ENCODE data around the gene BCOR. TPM values are rescaled to one million over a fixed set of nuclear protein-coding genes. Genes with fewer than 3 reads are reported as not detected.

The BCOR gene
- polyA plus RNA-seq, 1 of the 3 experiments (the other 2 are of a cell fraction), result 8.8 TPM

DNA sequence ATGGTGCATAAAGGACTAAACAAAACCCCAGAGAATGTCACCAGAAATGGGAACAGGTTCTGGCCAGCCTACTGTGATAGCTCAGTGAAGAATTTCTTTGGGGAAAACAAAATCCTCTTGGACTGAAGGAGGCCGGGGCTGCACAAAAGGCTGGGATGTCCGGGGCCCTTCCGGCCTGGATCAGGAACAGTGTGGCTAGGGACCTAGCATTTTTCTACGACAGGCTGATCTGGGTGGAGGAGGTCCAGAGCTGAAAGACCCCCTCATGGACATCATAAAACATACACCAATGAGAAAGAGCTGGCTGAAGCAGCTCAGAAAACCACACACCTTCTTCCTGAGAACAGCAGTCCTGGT lies 94.7 kb downstream of the BCOR start:
- H3K4me2 ChIP-seq, result no peak overlapping the region
- H3K9ac ChIP-seq, result no peak overlapping the region
- H3K4me3 ChIP-seq (ENCODE audit: low read depth in 2 of 2, low read length in 1 of 2), result no peak overlapping the region
- ChIA-PET CTCF (no interaction called here), POLR2A (no interaction called here)
- no peaks in the 10 kb centered on the region for H3K79me2 ChIP-seq (ENCODE audit: insufficient read depth)
- peaks cover 13% of the 10 kb centered on the region; the same call in 1 of the 2 replicates for H3K27me3 ChIP-seq (ENCODE audit: insufficient read depth)
- TF ChIP-seq GABPA (IDR thresholded peaks at IDR 0.05; ENCODE audit: low read depth) (no peak), FOXJ3 (CRISPR knock-in tag; IDR thresholded peaks at IDR 0.05) (no peak), POLR2AphosphoS5 (IDR thresholded peaks at IDR 0.05; ENCODE audit: low read depth, low read length) (no peak), EP300 (IDR thresholded peaks at IDR 0.05; ENCODE audit: borderline replicate concordance in 1 of 2, low read depth in 1 of 2, low read length in 1 of 2) (no peak), YY1 (IDR thresholded peaks at IDR 0.05; ENCODE audit: low read depth) (no peak), RXRA (IDR thresholded peaks at IDR 0.05; ENCODE audit: borderline replicate concordance, low read depth) (no peak), JUND (IDR thresholded peaks at IDR 0.05) (no peak), NFIC (IDR thresholded peaks at IDR 0.05; ENCODE audit: borderline replicate concordance) (no peak), EZH2phosphoT487 (IDR thresholded peaks at IDR 0.05; ENCODE audit: borderline replicate concordance, low read depth) (no peak), MEF2A (IDR thresholded peaks at IDR 0.05; ENCODE audit: borderline replicate concordance, low read depth) (no peak), RFX5 (IDR thresholded peaks at IDR 0.05; ENCODE audit: low read length) (no peak), FOXM1 (IDR thresholded peaks at IDR 0.05; ENCODE audit: low read depth) (no peak), SIN3A (IDR thresholded peaks at IDR 0.05; ENCODE audit: borderline replicate concordance, low read depth, low read length) (no peak), IRF3 (IDR thresholded peaks at IDR 0.05; ENCODE audit: low read depth, low read length) (no peak), MXI1 (IDR thresholded peaks at IDR 0.05; ENCODE audit: low read depth, low read length) (no peak), REST (IDR thresholded peaks at IDR 0.05; ENCODE audit: low read depth, low read length) (no peak), CHD2 (IDR thresholded peaks at IDR 0.05; ENCODE audit: low read length, partially characterized antibody) (no peak), TAF1 (IDR thresholded peaks at IDR 0.05; ENCODE audit: borderline replicate concordance, low read depth, low read length) (no peak)
- TF ChIP-seq, protein P1, sequence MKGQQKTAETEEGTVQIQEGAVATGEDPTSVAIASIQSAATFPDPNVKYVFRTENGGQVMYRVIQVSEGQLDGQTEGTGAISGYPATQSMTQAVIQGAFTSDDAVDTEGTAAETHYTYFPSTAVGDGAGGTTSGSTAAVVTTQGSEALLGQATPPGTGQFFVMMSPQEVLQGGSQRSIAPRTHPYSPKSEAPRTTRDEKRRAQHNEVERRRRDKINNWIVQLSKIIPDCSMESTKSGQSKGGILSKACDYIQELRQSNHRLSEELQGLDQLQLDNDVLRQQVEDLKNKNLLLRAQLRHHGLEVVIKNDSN (IDR thresholded peaks at IDR 0.05; ENCODE audit: borderline replicate concordance, low read depth), result no peak
- H3K9me2 ChIP-seq, result no peaks in the 10 kb centered on the region
- H2AFZ ChIP-seq (ENCODE audit: low read depth), result no peak overlapping the region
- H3F3A ChIP-seq (replicated peaks; ENCODE audit: insufficient read depth), result no peaks in the 10 kb centered on the region
- DNase-seq, result no peak
- H3K27ac ChIP-seq (ENCODE audit: low read depth in 2 of 2, low read length in 1 of 2), result no peak overlapping the region; a peak in 1 of 4 replicates
- no peaks in the 10 kb centered on the region for H4K20me1 ChIP-seq (ENCODE audit: insufficient read depth)
- 58% methylated on average over 4 of the region's 4 CpGs for WGBS (ENCODE audit: low lambda C conversion rate)
- no peaks in the 10 kb centered on the region for H3K36me3 ChIP-seq (replicated peaks in 1 of 2; ENCODE audit: control insufficient read depth in 1 of 2, insufficient read depth in 2 of 2, low read length in 1 of 2)
- H3K4me1 ChIP-seq (ENCODE audit: control insufficient read depth in 1 of 2, insufficient read depth in 2 of 2, low read depth in 1 of 2, low read length in 1 of 2), result peaks cover 0 to 13% of the 10 kb centered on the region in 2 experiments; a peak in 1 of 4 replicates
- no peaks in the 10 kb centered on the region for H3K9me3 ChIP-seq
